ENCODE results near the gene TSR1.

GRCh38 chr17:2363318-2363717 lies 27.1 kb upstream of the TSR1 start:
- TF ChIP-seq, protein P1, sequence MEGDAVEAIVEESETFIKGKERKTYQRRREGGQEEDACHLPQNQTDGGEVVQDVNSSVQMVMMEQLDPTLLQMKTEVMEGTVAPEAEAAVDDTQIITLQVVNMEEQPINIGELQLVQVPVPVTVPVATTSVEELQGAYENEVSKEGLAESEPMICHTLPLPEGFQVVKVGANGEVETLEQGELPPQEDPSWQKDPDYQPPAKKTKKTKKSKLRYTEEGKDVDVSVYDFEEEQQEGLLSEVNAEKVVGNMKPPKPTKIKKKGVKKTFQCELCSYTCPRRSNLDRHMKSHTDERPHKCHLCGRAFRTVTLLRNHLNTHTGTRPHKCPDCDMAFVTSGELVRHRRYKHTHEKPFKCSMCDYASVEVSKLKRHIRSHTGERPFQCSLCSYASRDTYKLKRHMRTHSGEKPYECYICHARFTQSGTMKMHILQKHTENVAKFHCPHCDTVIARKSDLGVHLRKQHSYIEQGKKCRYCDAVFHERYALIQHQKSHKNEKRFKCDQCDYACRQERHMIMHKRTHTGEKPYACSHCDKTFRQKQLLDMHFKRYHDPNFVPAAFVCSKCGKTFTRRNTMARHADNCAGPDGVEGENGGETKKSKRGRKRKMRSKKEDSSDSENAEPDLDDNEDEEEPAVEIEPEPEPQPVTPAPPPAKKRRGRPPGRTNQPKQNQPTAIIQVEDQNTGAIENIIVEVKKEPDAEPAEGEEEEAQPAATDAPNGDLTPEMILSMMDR (IDR thresholded peaks at IDR 0.05): no peak
- no peak for TF ChIP-seq POLR2A (IDR thresholded peaks at IDR 0.05)
